ENCODE measurements around the gene NKAIN2.

- no peak for TF ChIP-seq CTCF (IDR thresholded peaks at IDR 0.05; ENCODE audit: low read depth, low read length)
- no peak for TF ChIP-seq MYC (IDR thresholded peaks at IDR 0.05; ENCODE audit: low read depth, low read length)
- TF ChIP-seq POLR2A (IDR thresholded peaks at IDR 0.05; ENCODE audit: extremely low read depth, insufficient read length), result no peak
Observed at GRCh38 chr6:123909989-123910388, 106.3 kb downstream of the NKAIN2 start.
